Activated T-helper 9 cell treated with anti-CD3 and anti-CD28 coated beads, Interleukin-2, amount 50 U/mL, for 16 hours (primary cell): Measurements from ENCODE around the gene DCAF17.
A peak's percentile ranks its signal among the peaks of the same experiment; 100 is the strongest.

Source experiments
- DNase-seq: peaks from one replicate; pipeline ENCODE4 v3.0.0-alpha.2; 2020; ENCODE audit warnings: low read depth

Gene DCAF17, protein sequence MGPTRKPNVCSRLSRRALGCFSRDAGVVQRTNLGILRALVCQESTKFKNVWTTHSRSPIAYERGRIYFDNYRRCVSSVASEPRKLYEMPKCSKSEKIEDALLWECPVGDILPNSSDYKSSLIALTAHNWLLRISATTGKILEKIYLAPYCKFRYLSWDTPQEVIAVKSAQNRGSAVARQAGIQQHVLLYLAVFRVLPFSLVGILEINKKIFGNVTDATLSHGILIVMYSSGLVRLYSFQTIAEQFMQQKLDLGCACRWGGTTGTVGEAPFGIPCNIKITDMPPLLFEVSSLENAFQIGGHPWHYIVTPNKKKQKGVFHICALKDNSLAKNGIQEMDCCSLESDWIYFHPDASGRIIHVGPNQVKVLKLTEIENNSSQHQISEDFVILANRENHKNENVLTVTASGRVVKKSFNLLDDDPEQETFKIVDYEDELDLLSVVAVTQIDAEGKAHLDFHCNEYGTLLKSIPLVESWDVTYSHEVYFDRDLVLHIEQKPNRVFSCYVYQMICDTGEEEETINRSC

DNA sequence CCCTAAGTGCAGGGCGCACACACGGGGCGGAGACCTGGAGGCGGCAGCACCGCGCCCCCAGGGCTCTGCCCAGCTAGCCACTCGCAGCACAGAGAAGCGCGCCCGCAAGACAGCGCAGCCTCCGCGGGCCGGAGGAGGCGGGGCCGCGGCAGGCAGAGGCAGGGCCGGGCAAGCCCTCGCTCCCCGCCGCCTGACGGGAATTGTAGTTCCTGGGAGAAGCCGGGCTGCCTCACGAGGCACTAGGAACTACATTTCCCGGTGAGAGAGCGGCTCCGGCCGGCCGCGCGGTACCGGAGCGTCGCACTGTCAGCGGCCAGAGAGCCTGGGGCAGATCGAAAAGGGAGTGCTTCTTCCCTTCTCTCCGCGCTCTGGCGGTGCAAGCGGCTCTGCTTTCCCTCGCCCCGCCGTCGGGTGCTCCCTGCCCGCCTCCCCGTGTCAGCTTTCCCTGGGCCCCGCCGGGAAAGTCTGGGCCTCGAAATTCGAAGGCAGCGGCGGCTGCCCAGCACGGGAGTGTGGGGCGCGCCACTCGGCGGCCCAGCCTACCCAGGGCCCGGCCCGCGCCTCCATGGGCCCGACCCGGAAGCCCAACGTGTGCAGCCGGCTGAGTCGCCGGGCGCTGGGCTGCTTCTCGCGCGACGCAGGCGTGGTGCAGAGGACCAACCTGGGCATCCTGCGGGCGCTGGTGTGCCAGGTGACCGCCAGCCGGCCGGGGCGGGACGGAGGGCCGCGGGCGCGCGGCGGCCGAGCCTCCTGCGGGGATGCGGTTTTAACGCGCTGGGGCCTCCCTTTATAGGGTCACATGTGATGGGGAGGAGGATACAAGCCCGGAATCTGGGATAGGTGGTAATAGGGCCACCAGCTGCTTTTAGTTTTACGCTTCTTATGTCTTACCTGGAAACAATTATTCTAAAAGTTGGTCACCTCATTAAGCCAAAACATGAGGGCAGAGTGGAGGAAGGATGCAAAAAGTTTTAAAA, at the start of gene DCAF17:
TSS of gene DCAF17 (plus strand) at position 214 of the 977 bp plus-strand sequence. CDS start at position 566, 352 bp downstream.
- peak; percentile 93 for DNase-seq

DNA sequence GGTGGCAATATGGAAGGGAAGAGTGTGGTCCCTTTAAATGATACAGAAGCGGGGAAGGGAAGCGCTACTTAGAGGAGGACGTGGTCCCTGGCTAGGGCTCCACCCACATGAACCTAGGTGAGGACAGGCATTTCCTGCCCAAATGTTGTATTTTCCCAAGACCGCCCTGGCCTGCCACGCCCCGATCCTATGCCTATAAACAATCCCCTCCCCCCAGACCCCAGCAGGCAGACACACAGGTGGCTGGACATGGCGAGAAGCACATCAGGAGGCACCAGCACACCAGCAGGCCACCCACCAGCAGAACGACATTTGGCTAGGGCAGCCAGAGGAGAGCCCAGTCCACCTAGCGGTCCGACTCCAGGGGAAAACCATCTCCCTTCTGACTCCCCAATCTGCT, 47.4 kb upstream of the DCAF17 start:
- DNase-seq: no peak

DNA sequence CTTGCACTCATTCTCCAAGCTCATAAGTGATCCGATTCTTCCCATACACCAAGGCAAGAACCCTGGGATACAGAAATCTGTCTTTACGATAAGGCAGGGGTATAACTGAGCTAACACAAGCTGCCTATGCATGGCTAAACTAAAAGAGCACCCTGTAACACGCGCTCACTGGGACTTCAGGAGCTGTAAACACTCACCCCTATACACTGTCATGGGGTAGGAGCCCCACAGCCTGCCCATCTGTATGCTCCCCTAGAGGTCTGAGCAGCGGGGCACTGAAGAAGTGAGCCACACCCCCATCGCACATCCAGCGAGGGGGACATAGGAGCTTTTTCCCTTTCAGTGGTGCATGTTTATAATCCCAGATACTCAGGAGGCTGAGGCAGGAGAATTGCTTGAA, 47.0 kb upstream of the DCAF17 start:
- DNase-seq: no peak

DNA sequence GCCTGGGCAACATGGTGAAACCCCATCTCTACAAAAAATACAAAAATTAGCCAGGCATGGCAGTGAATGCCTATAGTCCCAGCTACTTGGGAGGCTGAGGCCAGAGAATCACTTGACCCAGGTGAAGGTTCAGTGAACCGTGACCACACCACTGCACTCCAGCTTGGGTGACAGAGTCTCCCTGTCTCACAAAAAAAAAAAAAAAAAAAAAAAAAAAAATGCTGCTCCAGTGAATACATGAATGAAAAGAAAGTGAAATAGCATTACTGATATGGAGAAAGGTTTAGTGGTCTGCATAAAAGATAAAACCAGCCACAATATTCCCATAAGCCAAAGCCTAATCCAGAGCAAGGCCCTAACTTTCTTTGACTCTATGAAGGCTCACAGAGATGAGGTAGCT, 44.7 kb upstream of the DCAF17 start:
- no peak for DNase-seq

DNA sequence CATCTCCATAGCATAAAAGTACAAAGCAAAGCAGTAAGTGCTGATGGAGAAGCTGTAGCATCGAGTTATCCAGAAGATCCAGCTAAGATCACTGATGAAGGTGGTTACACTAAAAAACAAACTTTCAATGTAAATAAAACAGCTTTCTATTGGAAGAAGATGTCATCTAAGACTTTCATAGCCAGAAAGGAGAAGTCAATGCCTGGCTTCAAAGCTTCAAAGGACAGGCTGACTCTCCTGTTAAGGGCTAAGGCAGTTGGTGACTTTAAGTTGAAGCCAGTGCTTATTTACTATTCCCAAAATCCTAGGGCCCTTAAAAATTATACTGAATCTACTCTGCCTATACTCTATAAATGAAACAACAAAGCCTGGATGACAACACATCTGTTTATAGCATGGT, 44.2 kb upstream of the DCAF17 start:
- no peak for DNase-seq

DNA sequence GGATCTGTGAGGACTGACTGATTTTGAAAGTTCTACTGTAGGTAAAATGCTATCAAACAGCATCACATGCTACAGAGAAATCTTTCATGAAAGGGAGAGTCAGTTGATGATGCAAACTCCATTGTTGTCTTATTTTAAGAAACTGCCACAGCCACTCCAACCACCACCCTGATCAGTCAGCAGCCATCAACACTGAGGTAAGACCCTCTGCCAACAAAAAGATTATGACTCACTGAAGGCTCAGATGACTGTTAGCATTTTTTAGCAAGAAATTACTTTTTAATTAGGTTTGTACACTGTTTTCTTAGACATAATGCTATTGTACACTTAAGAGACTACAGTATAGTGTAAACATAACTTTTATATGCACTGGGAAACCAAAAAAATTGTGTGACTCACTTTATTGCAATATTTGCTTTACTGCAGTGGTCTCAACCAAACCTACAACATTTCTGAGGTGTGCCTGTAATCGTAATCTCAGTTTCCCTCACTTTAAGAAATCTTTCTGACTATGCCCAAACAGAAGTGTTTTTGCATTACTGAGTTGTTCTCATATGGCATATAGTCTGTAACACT, 43.0 kb upstream of the DCAF17 start:
- no peak for DNase-seq

DNA sequence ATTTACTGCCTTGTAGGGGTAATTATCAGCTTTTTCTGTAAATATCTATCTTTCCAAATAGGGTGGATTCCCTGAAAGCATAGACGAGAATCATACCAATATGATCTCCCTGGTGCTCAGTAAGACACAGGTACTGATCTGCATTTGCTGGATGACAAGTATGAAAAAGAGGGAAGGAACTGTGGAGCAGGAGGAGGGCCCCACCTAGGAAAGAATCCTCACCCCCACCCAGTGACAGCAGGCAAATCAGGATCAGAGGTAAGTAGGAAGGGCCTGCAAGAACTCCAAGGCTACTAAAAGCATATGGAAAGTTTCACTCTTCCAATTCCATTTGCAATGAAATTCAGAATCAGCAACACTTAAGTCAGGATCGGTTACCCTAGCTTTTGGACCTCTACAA, 42.5 kb upstream of the DCAF17 start:
- no peak for DNase-seq

DNA sequence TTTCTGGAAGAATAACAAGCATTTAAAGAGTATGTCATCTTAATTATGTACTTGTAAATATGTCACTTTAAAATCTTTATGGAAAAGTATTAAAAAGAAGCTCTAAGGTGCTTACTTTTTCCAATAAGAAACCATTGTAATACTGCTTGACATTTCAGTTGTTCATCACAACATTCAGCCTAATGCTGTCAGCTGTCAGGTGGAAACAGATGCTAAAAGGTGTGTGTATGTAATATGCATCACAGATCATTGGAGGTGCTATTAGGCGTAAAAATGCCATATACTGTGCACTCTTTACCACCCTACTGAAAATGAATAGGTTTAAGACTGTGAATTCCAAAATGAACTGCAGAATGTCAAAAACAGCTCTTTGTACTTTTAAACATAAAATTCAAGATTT, 40.5 kb upstream of the DCAF17 start:
- no peak for DNase-seq

DNA sequence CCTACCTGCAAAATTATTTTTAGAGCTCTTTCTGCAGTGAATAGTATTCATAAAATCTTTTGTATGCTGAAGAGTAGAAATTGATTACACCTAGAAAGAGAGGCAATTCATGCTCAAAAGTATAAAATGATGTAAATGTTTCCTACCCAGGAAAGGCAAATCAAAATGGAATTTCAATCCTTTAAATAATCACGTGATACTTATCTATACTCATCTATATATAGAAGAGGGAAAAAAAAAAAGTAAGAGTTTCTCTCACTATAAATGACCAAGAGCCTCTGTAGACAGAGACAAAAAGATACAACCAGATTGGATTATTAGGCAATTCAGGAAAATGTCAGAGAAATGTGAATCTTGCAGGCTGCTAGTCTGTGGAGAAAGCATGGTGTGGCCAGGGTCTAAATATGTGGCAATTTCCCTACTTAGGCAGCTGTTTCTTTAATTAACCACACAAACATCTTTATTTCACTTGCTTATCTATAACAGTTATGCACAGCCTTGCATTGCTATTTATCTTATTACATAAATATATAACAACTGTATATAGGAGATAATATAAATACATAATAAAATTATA, 39.8 kb upstream of the DCAF17 start:
- DNase-seq: no peak

DNA sequence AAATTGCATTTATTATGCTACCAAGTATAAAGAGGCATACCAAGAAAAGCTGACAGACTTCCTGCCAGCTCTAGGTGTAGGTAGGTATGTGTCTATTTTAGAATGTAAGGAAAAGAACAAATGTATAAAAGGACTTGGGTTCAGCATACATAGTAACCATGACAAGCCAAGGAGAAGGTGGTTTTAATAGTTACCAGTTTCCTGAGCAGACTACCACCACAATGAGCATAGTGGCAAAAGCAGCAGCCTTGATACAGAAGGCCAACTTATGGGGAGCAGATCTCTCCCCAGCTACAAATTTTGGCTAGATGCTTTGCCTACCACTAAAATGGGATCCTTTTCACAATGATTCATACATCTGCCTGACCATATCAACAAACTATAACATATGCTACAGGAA, 34.7 kb upstream of the DCAF17 start:
- DNase-seq: no peak

DNA sequence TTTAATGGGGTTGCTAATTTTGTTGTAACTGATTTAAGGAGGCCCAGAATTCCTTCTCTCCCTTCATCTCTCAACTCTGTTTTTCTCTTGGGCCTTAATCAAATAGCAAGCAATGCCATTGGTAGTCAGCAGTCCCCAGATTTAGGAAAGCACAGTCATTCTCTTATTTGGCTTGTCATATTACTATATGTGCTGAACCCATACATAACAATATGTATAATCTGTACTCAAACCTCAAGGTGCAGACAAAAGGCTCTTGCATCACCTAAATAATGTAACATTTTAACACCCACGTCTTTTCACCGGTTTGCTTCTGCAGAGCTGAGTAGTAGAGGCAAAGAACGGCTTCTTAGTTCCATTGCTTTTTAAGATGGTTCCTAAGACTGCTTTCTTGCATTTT, 33.6 kb upstream of the DCAF17 start:
- DNase-seq: no peak

DNA sequence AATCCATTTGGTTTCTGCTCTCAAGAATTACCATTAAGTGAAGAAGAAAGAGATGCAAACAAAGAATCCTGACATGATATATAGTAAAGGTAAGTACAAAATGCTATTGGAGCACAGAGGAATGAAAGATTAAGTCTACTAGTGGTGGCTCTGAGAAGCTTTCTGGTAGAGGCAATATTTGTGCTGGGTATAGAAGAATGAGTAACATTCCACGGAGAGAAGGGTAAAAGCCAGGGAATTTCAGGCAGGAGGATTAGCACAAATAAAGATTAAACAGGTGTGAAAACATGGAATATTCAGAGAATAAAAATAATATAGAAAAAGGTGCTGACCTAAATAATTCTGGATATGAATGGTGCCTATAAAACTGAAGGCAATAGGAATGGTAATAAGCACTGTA, 32.1 kb upstream of the DCAF17 start:
- no peak for DNase-seq

DNA sequence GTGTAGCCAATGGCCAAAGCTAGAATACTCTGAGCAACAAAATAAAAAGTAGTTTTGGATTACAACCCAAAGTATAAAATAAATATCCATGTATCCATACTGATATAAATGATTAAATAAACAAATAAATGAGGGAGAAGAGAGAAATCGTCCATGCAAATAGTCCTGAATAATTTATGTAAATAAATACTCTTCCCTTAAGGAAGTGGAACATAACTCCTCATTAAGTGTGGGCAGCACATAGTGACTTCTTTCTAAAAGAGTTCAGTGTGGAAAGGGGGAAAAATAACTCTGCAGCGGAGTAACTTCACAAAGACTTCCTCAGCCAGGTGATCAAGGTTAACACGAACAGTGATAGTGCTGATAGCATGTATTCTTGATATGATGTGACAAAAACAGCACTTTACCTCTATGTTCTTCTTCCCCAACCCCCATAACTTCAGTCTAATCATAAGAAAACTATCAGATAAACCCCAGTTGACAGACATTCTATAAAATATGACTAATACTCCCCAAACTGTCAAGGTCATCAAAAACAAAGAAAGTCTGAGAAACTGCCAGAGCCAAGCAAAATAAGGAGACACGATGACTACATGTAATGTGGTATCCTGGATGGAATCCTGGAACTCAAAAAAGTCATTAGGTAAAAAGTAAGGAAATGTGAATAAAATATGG, 31.0 kb upstream of the DCAF17 start:
- no peak for DNase-seq

DNA sequence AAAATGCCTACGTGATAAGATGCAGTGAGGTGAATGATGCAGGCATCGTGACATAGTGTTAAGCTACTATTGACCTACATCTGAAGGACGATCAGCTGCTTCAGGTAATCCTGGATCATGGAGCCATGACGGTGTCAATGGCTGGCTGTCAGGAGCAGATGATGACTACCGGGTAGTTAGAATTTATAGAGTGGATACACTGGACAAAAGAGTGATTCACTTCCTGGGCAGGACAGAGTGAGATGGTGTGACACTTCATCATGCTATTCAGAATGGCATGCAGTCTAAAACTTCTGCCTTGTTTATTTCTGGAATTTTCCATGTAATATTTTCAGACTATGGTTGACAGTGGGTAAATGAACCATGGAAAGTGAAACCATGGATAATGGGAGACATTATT, 29.8 kb upstream of the DCAF17 start:
- DNase-seq: no peak

DNA sequence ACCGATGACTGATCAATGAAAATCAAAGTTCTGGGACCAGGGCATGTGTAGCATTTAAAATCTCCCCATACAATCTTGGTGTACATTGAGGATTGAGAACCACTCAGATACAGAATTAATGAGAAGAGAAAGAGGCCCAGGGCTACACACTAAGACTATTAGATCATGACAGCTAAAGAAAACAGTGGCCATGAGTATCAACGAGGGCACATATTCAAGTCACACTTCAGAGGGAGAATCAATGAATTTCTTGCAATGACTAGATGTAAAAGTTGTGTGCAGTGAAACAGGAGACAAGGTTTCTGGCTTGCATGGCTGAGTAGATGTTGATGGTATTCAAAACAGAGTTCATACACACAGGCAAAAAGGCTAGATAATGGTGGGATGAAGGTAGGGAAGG, 29.3 kb upstream of the DCAF17 start:
- DNase-seq: no peak

DNA sequence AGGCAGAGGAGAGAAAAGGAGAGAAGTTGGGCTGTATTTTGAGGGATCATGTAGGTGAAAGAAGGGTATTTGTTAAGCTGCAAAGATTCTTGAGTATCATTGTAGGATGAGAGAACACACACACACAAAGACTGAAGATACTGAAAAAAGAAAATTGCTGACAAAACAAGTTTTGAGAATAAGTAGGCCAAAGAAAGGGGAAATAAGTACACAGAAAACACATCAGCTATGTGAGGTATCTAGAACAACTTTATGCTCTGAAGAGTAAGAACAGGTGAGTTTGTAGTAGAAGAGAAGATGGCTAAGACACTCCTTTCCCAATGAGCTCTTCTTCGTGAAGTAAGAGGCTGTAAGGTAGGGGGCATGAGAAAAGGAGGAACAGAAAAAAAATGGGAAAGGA, 28.5 kb upstream of the DCAF17 start:
- no peak for DNase-seq

DNA sequence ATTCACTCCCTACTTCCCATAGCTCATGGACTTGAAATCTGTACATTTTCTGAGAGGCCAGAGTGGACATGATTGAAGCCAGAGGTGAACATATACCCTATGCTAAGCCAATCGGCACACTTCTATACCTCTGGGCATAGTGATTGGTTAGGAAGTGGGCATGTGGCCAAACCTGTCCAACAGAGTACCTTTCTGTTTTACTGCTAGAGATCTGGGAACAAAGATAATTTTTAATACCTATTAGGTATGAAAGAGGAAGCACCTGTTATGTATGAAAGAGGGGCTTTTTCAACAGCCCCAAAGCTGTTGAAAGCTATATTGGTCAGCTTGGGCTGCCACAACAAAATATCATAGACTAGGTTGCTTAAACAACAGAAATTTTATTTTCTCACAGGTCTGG, 28.0 kb upstream of the DCAF17 start:
- no peak for DNase-seq

DNA sequence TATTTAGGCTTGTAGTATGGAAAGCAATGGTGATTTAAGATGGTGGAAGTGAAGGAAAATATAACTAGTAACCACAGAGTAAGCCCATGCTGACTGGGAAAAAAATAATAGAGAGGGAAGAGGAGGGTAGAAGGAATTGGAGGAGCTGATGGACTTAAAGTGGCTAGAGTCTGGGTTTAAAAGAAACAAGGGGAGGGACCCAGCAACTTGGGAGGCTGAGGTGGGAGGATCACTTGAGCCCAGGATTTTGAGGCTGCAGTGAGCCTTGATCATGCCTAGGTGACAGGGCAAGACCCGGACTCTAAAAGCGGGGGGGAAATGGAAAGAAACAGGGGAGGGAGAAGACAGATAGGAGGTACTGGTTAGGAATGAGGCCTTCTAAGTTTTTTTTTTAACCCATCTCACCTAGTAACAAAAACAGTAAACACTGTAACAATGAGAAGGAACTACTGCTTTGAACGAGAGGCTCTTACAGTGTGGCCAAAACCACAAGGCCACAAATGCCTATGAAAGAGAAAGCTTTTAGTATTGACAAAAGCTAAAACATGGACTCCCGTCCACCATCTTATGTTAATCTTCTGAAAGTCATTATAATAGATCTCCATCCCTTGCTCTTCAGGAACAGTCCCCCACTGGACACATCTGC, 26.9 kb upstream of the DCAF17 start:
- DNase-seq: no peak

DNA sequence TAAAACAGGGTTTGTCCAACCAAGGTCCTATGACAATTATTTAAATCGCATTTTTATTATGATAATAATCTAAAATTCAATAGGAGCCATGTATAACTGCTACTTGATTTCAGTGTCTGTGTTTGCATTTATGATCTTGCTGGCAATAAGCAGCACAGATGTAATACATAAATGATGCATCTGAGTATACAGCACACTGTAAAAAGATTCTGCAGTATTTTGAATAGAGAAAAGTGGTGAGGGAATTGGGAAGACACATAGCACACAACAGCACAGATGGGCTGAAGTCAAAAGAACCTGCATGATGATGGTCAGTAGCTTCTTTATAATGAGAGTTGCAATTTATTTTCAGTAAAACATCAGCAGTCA, 26.4 kb upstream of the DCAF17 start:
- DNase-seq: no peak

DNA sequence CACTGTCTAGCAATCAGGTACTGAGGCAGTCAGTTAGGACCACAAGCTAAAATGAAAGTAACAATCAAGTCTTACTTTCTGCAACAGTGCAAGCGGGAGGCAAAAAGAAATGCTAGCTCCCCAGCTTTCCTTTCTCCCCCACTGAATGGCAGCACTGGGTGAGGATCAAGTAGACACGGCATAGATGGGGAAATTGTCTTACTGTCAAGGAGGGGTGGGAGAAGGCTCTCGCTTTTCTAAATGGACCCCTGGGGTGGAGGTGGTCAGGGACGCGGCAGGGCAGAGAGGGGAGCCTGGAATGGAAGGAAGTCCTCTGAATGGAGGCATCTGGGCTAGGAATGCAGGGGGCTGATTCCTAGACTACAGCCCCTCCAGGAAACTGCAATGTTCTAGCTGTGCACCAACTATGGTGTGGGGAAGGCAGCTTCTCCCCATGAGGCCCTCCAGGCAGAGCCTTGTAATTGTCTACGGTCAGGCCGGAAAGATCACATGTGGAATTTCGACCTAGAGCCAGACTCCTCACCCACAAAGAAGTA, 24.5 kb upstream of the DCAF17 start:
- no peak for DNase-seq

DNA sequence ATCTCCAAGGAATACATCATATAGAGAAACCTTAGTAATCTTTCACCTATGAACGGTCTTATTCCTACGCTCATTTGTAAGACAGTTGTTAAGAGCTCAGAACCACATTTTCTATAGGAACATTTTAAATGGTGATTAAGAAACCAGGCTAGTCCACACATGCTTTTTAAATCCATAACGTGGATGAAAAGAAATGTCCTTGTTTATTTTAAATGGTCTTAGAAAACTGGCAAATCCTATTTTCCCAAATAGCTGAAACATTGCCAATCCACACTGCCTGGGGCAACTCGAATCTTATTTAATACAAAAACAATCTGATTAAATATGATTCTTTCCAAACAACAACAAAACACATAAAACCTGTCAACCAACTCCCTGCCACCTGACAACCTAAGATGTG, 23.9 kb upstream of the DCAF17 start:
- no peak for DNase-seq
